Natural killer cell (primary cell): ENCODE measurements around the gene MYL12A. TPM values are rescaled to one million over a fixed set of nuclear protein-coding genes. Genes with fewer than 3 reads are reported as not detected.
A peak's percentile ranks its signal among the peaks of the same experiment; 100 is the strongest.

Source experiments
- ATAC-seq, 3 donors: fragments of 150-1000 bp in 2 of 3; fragments of 200-7000 bp in 1 of 3; cut with Tn5 transposase; 1 replicate in 1 of 3; 2 replicates in 2 of 3; pipeline ENCODE4 v1.10.0; 2021; ENCODE audit warnings: mild to moderate bottlenecking in 2 of 3, moderate library complexity in 2 of 3
- DNase-seq, 2 donors: peaks; one replicate each; pipeline versions ENCODE4 v3.0.0 to v3.0.0-alpha.2; 2013 to 2021; ENCODE audit warnings: mixed read lengths in 1 of 2
- H3K27ac ChIP-seq: one replicate; pipeline ENCODE4 v1.5.1; 2013; ENCODE audit warnings: mild to moderate bottlenecking, low read length
- H3K27me3 ChIP-seq: one replicate; pipeline ENCODE4 v1.6.1; 2013; ENCODE audit warnings: low read length; ENCODE audit not compliant: control insufficient read depth, insufficient read depth
- H3K36me3 ChIP-seq: one replicate; pipeline ENCODE4 v1.6.1; 2013; ENCODE audit warnings: low read length; ENCODE audit not compliant: control insufficient read depth, insufficient read depth
- H3K4me1 ChIP-seq: one replicate; pipeline ENCODE4 v1.6.1; 2013; ENCODE audit warnings: low read length; ENCODE audit not compliant: control insufficient read depth, insufficient read depth
- H3K4me3 ChIP-seq: one replicate; pipeline ENCODE4 v1.5.1; 2013; ENCODE audit warnings: low read length
- H3K9me3 ChIP-seq: one replicate; pipeline ENCODE4 v1.6.1; 2013; ENCODE audit warnings: low read length; ENCODE audit not compliant: control insufficient read depth, insufficient read depth
- H3K27ac Mint-ChIP-seq, 2 donors: one replicate each; pipeline ENCODE4 v1.8.0; 2022; ENCODE audit warnings: mild to moderate bottlenecking in 2 of 2, mixed read lengths in 2 of 2, moderate library complexity in 1 of 2
- H3K27me3 Mint-ChIP-seq, 2 donors: one replicate each; pipeline ENCODE4 v1.8.0; 2022; ENCODE audit warnings: low read depth in 2 of 2, mixed read lengths in 2 of 2
- H3K36me3 Mint-ChIP-seq: one replicate; pipeline ENCODE4 v1.8.0; 2022; ENCODE audit warnings: mixed read lengths
- H3K4me1 Mint-ChIP-seq, 2 donors: one replicate each; pipeline ENCODE4 v1.8.0; 2022; ENCODE audit warnings: mixed read lengths in 2 of 2
- H3K4me3 Mint-ChIP-seq: one replicate; pipeline ENCODE4 v1.8.0; 2022; ENCODE audit warnings: mild to moderate bottlenecking, moderate library complexity, mixed read lengths
- H3K9me3 Mint-ChIP-seq, 2 donors: one replicate each; pipeline ENCODE4 v1.8.0; 2022; ENCODE audit warnings: mixed read lengths in 2 of 2
- WGBS: methylation state at CpG from one replicate; pipeline ENCODE4 v1.1.7; 2013; ENCODE audit warnings: missing lambda C conversion rate; ENCODE audit not compliant: insufficient coverage; 5-methylcytosine and 5-hydroxymethylcytosine counted together
- intact Hi-C: fragments of 100-400 bp; cut with micrococcal nuclease; formaldehyde crosslinking; loops from one replicate; pipeline ENCODE4 v1.14.2; 2022
- total RNA-seq, 4 donors: library from RNA; stranded (reverse); fragments of 120-200 nt in 1 of 4; gene quantifications; one replicate each; pipeline versions ENCODE4 v1.2.3 to v1.2.4, GENCODE V29; 2013 to 2022
- TF ChIP-seq, protein P1 (sequence below): fragments of 200-600 bp; IDR thresholded peaks from one replicate; pipeline ENCODE4 v1.8.0; 2022; ENCODE audit warnings: antibody characterized with exemption

The MYL12A gene
- total RNA-seq, 3 donors from 2014 or later (not counting 1 experiment from before 2014, with no cell fraction given), result 532 to 652 (median 572) TPM

DNA sequence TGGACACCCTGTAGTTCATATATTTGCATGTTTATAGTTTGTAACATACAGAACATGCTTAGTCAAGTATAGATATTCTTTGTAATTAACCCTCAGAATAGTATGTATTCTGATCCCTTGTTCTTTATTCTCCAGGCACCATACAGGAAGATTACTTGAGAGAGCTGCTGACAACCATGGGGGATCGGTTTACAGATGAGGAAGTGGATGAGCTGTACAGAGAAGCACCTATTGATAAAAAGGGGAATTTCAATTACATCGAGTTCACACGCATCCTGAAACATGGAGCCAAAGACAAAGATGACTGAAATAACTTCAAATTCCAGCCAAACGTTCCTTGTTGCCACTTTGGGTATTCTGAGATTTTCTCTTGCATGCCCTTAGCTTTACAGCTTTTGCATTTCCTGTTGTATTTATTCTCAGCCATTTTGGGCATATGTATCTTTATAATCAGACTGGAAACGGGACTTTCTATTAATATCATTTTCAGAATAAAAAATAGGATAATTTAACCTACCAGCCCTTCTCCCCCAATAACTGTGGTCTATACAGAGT lies 8.1 kb downstream of the MYL12A start:
- H3K27ac Mint-ChIP-seq, result peak overlapping the region; percentile 88
- H3K27me3 ChIP-seq, result no peaks in the 10 kb centered on the region
- H3K36me3 Mint-ChIP-seq, result peaks cover 38% of the 10 kb centered on the region
- no peak overlapping the region for H3K4me3 ChIP-seq
- ATAC-seq (no peak), DNase-seq (no peak)
- H3K36me3 ChIP-seq, result peaks cover 64% of the 10 kb centered on the region
- no peaks in the 10 kb centered on the region for H3K9me3 Mint-ChIP-seq
- peaks cover 25% of the 10 kb centered on the region for H3K4me1 ChIP-seq
- TF ChIP-seq, protein P1, sequence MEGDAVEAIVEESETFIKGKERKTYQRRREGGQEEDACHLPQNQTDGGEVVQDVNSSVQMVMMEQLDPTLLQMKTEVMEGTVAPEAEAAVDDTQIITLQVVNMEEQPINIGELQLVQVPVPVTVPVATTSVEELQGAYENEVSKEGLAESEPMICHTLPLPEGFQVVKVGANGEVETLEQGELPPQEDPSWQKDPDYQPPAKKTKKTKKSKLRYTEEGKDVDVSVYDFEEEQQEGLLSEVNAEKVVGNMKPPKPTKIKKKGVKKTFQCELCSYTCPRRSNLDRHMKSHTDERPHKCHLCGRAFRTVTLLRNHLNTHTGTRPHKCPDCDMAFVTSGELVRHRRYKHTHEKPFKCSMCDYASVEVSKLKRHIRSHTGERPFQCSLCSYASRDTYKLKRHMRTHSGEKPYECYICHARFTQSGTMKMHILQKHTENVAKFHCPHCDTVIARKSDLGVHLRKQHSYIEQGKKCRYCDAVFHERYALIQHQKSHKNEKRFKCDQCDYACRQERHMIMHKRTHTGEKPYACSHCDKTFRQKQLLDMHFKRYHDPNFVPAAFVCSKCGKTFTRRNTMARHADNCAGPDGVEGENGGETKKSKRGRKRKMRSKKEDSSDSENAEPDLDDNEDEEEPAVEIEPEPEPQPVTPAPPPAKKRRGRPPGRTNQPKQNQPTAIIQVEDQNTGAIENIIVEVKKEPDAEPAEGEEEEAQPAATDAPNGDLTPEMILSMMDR, result no peak
- no peaks in the 10 kb centered on the region for H3K27me3 Mint-ChIP-seq
- 63% methylated on average over 4 of the region's 5 CpGs for WGBS
- no peak overlapping the region for H3K4me3 Mint-ChIP-seq
- intact Hi-C loops, result no loop called here
- H3K9me3 ChIP-seq, result no peaks in the 10 kb centered on the region
- peak overlapping the region; percentile 5 for H3K27ac ChIP-seq
- H3K4me1 Mint-ChIP-seq, result peaks cover 87 to 90% of the 10 kb centered on the region in 2 donors

DNA sequence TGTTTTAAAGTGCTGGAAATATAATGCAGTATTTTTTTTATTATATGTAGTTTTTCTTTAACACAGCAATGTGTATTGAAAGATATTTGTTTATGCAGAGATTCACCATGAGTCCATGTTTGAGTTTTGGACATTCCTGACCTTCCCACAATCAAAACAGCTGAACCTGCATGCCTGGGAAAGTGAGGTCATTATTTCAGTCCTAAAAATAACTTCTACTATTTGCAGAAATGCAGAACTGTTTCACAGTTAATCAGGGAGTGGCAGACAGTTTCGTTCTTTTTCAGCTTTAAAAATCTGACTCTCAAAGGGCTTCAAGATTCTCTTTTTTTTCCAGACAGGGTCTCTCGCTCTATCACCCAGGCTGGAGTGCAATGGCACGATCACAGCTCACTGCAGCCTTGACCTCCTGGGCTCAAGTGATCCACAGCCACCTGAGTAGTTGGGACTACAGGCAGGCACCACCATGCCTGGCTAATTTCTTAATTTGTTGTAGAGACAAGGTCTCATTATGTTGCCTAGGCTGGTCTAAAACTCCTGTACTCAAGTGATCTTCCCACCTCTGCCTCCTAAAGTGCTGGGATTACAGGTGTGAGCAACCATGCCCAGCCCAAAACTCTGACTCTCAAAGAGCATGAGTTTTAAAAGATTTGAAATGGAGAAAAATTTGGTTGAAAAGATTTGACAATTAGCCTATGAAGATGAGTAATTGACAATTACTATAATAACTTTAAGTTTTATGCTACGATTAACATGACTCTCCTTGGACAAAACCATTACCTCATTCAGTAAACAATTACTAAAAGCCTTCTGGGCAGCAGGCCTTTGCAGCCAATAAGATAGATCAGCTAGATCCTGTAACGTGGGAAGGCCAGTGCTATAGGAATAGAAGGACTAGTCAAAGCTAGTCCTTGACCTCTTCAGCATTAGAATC lies 9.4 kb downstream of the MYL12A start:
- no peak for ATAC-seq
- Mint-ChIP-seq H3K36me3 (peaks cover 35% of the 10 kb centered on the region), H3K4me3 (no peak overlapping the region), H3K27me3 (no peaks in the 10 kb centered on the region), H3K4me1 (peaks cover 83 to 87% of the 10 kb centered on the region in 2 donors), H3K27ac (peak overlapping the region; percentile 88), H3K9me3 (no peaks in the 10 kb centered on the region)
- H3K4me3 ChIP-seq, result no peak overlapping the region
- 80% methylated on average over 5 of the region's 5 CpGs for WGBS
- TF ChIP-seq, protein P1, result no peak
- intact Hi-C loops, result no loop called here
- no peaks in the 10 kb centered on the region for H3K9me3 ChIP-seq
- no peak for DNase-seq
- no peaks in the 10 kb centered on the region for H3K27me3 ChIP-seq
- H3K36me3 ChIP-seq, result peaks cover 64% of the 10 kb centered on the region
- H3K4me1 ChIP-seq, result peaks cover 27% of the 10 kb centered on the region
- H3K27ac ChIP-seq, result no peak overlapping the region

DNA sequence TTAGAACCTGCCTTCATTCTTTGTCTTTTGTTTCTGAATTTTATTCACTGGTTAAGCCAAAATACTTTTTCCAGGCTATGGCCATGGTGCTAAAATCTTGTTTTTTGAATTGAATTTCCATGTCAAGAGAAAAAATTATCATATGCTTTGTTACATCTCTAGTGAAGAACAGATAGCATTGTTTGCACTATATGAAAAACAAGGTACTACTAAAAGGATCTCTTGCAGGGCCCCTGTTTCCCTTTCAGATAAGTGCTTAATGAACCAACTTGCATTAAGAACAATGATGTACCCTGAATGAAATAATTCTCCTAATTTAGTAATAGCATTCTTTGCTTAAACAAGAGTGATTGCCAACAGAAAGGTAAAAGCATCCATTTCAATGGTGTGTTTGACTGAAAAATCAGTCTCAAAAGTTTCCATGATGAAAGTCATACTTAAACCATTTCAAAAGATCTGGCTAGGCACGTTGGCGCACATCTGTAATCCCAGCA lies 10.1 kb downstream of the MYL12A start:
- WGBS, result 98% methylated on average over 2 of the region's 2 CpGs
- DNase-seq, result no peak
- intact Hi-C loops, result no loop called here
- Histone ChIP-seq H3K4me1 (peaks cover 27% of the 10 kb centered on the region), H3K36me3 (peaks cover 64% of the 10 kb centered on the region), H3K9me3 (no peaks in the 10 kb centered on the region), H3K27ac (no peak overlapping the region), H3K27me3 (no peaks in the 10 kb centered on the region), H3K4me3 (no peak overlapping the region)
- peaks cover 35% of the 10 kb centered on the region for H3K36me3 Mint-ChIP-seq
- no peak for ATAC-seq
- TF ChIP-seq, protein P1, result no peak
- peak overlapping the region; percentile 88 for H3K27ac Mint-ChIP-seq
- H3K4me3 Mint-ChIP-seq, result peak overlapping the region; percentile 43
- no peaks in the 10 kb centered on the region for H3K27me3 Mint-ChIP-seq
- H3K9me3 Mint-ChIP-seq, result no peaks in the 10 kb centered on the region
- peaks cover 80 to 83% of the 10 kb centered on the region in 2 donors for H3K4me1 Mint-ChIP-seq
